ENCODE measurements around the gene PIGR. TPM values are rescaled to one million over a fixed set of nuclear protein-coding genes. Genes with fewer than 3 reads are reported as not detected.

PIGR gene
- total and polyA plus RNA-seq, 9 of the 15 experiments (the other 6 are each of a cell fraction or from before 2014, with no cell fraction given) = 0.01 to 1.5 (median 0.03) TPM; not detected in 4

- no peaks in the 10 kb centered on the region for H4K20me1 ChIP-seq (replicated peaks; ENCODE audit: control insufficient read depth, insufficient read depth, low read length)
- H3K27me3 ChIP-seq (ENCODE audit: control insufficient read depth in 2 of 2, insufficient read depth in 2 of 2, low read length in 2 of 2) = peaks cover 36 to 70% of the 10 kb centered on the region in 2 experiments
- no TSS peak for BruUV-seq (replicated peaks)
- no peaks in the 10 kb centered on the region for H3K9me3 ChIP-seq (replicated peaks; ENCODE audit: control insufficient read depth, insufficient read depth, low read depth, low read length)
- H3K9me1 ChIP-seq (ENCODE audit: control insufficient read depth, insufficient read depth, low read length) = no peaks in the 10 kb centered on the region
- intact Hi-C loops (cut with micrococcal nuclease) = no loop called here
- no peak for DNase-seq (ENCODE audit: extremely low read depth in 1 of 4, low spot score in 3 of 4)
- H3K4me3 ChIP-seq = no peak overlapping the region
- no peak for FAIRE-seq
- no peak overlapping the region for H2AFZ ChIP-seq (ENCODE audit: low read depth, low read length)
- CTCF ChIA-PET (ENCODE audit: low intra/inter-chr PET ratio) = no interaction called here
- no peak overlapping the region for H3K27ac ChIP-seq (ENCODE audit: extremely low read depth, low read depth, low read length)
- no peaks in the 10 kb centered on the region for H3K79me2 ChIP-seq (ENCODE audit: control insufficient read depth, insufficient read depth, low read length)
- ATAC-seq = no peak
- in situ Hi-C loops (cut with MboI) = no loop called here
- no peaks in the 10 kb centered on the region; a peak in 1 of 5 replicates for H3K4me1 ChIP-seq (replicated peaks in 1 of 2; ENCODE audit: control insufficient read depth in 2 of 2, insufficient read depth in 2 of 2, low read length in 2 of 2)
- POLR2A ChIA-PET = interaction anchor here (0.6 to 0.7 kb wide), 2 partner anchors 8 to 30 kb away, joined by 3 read pairs; no protein-coding TSS in a partner anchor
- no peak overlapping the region for H3K4me2 ChIP-seq (ENCODE audit: insufficient read depth, low read length)
- 3% methylated on average over 10 of the region's 11 CpGs for WGBS (ENCODE audit: insufficient coverage, low coverage, missing lambda C conversion rate)
- no peaks in the 10 kb centered on the region for H3K36me3 ChIP-seq (ENCODE audit: control insufficient read depth, insufficient read depth, low read length)
- TF ChIP-seq SIN3B (IDR thresholded peaks at IDR 0.05; ENCODE audit: low read depth) = no peak
- no peak for TF ChIP-seq ZFP1 (CRISPR knock-in tag; IDR thresholded peaks at IDR 0.05)
- no peak for TF ChIP-seq PURB (CRISPR knock-in tag; IDR thresholded peaks at IDR 0.05; ENCODE audit: low read depth)
- TF ChIP-seq ZNF780A (CRISPR knock-in tag; IDR thresholded peaks at IDR 0.05) = no peak
- TF ChIP-seq PHF8 (IDR thresholded peaks at IDR 0.05; ENCODE audit: borderline replicate concordance, low read length) = no peak
- TF ChIP-seq ZNF212 (CRISPR knock-in tag; IDR thresholded peaks at IDR 0.05) = no peak
- no peak for TF ChIP-seq ZNF12 (CRISPR knock-in tag; IDR thresholded peaks at IDR 0.05)
- no peak for TF ChIP-seq ZNF449 (CRISPR knock-in tag; IDR thresholded peaks at IDR 0.05)
- H3K9ac ChIP-seq (ENCODE audit: insufficient read depth in 1 of 2, low read depth in 2 of 2, low read length in 2 of 2) = no peak overlapping the region
Measured at GRCh38 chr1:206898089-206898914, 48.0 kb downstream of the PIGR start.
